Pancreas (tissue), 10 donors: ENCODE data around the gene SUPV3L1. TPM values are rescaled to one million over a fixed set of nuclear protein-coding genes. Genes with fewer than 3 reads are reported as not detected.

Experiments
- ATAC-seq, 4 donors: fragments of 200-7000 bp; cut with Tn5 transposase; one replicate each; pipeline versions ENCODE4 v1.8.0 to v1.9.1; 2020; ENCODE audit warnings: mild to moderate bottlenecking in 4 of 4, moderate library complexity in 4 of 4
- DNase-seq, 6 donors: peaks; one replicate each; pipeline ENCODE4 v3.0.0-alpha.2; 2020
- FAIRE-seq: peaks from 2 replicates; lab custom pipeline; 2012; peaks lifted over from hg19 to GRCh38; lab: Jason Lieb, UNC
- H3K27ac ChIP-seq, 4 donors: fragments of 200-600 bp; sonication (generic); 1 replicate in 3 of 4; 2 replicates in 1 of 4; pipeline versions ENCODE4 v1.5.0 to v1.8.0; 2020
- H3K27me3 ChIP-seq, 4 donors: fragments of 200-600 bp; one replicate each; pipeline ENCODE4 v1.8.0; 2021
- H3K36me3 ChIP-seq, 3 donors: fragments of 200-600 bp; sonication (generic) in 1 of 3; one replicate each; pipeline versions ENCODE4 v1.5.0 to v1.8.0; 2020 to 2021
- H3K4me1 ChIP-seq, 3 donors: fragments of 200-600 bp; one replicate each; pipeline ENCODE4 v1.8.0; 2021
- H3K4me3 ChIP-seq, 4 donors: fragments of 200-600 bp; sonication (generic) in 2 of 4; one replicate each; pipeline versions ENCODE4 v1.5.0 to v1.8.0; 2020 to 2021
- H3K9me3 ChIP-seq, 4 donors: fragments of 200-600 bp; one replicate each; pipeline ENCODE4 v1.8.0; 2021
- CTCF ChIP-seq, 4 donors: fragments of 200-600 bp; sonication (generic) in 3 of 4; IDR thresholded peaks; one replicate each; pipeline versions ENCODE4 v1.5.0 to v1.8.0; 2021; ENCODE audit warnings: antibody characterized with exemption in 4 of 4
- WGBS, 2 donors: extraction: QIAGEN DNeasy Blood & Tissue Kit; methylation state at CpG; one replicate each; pipeline ENCODE4 v1.1.7; 2013; 5-methylcytosine and 5-hydroxymethylcytosine counted together
- intact Hi-C, 3 donors: fragments of 100-400 bp; cut with DNase I; formaldehyde crosslinking; loops; one replicate each; pipeline versions ENCODE4 v1.11.1 to v1.14.2; 2022
- polyA plus RNA-seq, 2 donors: library from polyadenylated mRNA; stranded (reverse); fragments of 200-250 nt; gene quantifications; one replicate each; pipeline ENCODE4 v1.2.3, GENCODE V29; 2013
- total RNA-seq, 6 donors: library from RNA; stranded (reverse); fragmentation: NEBNext Ultra II Directional in 4 of 6; extraction: Animal tissue kit (Norgen Biotek cat#: 25700) in 4 of 6; gene quantifications; one replicate each; pipeline versions ENCODE4 v1.2.1 to v1.2.4, GENCODE V29; 2021 to 2023
- donor health status: healthy with polysubstance abuse.
- donor health status: DM: no; HTN: no; CAD: no; lungs with moderate emphysema.
- donor health status: DM: no; HTN: no; CAD: no.
- donor health status: control.
- donor health status: control.
- donor health status: Bipolar disorder and iron deficiency.
- donor health status: DM: yes; HTN: yes; CAD: no.
- donor health status: DM: no; HTN: no; CAD: no.
- donor health status: DM: no; HTN: no; CAD: no.
- donor health status: DM: yes; HTN: yes; CAD: no.

The SUPV3L1 gene
- total and polyA plus RNA-seq, 8 donors = 8.6 to 78.1 (median 14.5) TPM

- Histone ChIP-seq H3K9me3 (no peaks in the 10 kb centered on the region), H3K36me3 (no peaks in the 10 kb centered on the region), H3K27ac (no peak overlapping the region), H3K4me3 (no peak overlapping the region), H3K27me3 (no peaks in the 10 kb centered on the region), H3K4me1 (no peaks in the 10 kb centered on the region)
- intact Hi-C loops = loop anchor here in 1 of 3 donors (10.0 kb wide), 1 partner anchor 153 kb away; no protein-coding TSS in a partner anchor
- DNase-seq (no peak), ATAC-seq (no peak), FAIRE-seq (no peak)
- WGBS, 2 donors = 73 to 79% methylated on average over 7 of the region's 7 CpGs
- no peak for TF ChIP-seq CTCF (IDR thresholded peaks at IDR 0.05)
Observed at GRCh38 chr10:69241575-69241974, 61.5 kb downstream of the SUPV3L1 start.

GRCh38 chr10:69242040-69242851 lies 62.2 kb downstream of the SUPV3L1 start:
- Histone ChIP-seq H3K4me3 (no peak overlapping the region), H3K27ac (no peak overlapping the region), H3K36me3 (no peaks in the 10 kb centered on the region), H3K27me3 (no peaks in the 10 kb centered on the region), H3K4me1 (no peaks in the 10 kb centered on the region), H3K9me3 (no peaks in the 10 kb centered on the region)
- no peak for TF ChIP-seq CTCF (IDR thresholded peaks at IDR 0.05)
- intact Hi-C loops = loop anchor here in 1 of 3 donors (10.0 kb wide), 1 partner anchor 153 kb away; no protein-coding TSS in a partner anchor
- no peak for DNase-seq
- FAIRE-seq = no peak
- no peak for ATAC-seq
- 63 to 76% methylated on average over 11 of the region's 11 CpGs for WGBS, 2 donors

GRCh38 chr10:69242852-69243212 lies 62.8 kb downstream of the SUPV3L1 start:
- Histone ChIP-seq H3K4me1 (no peaks in the 10 kb centered on the region), H3K4me3 (no peak overlapping the region), H3K27me3 (no peaks in the 10 kb centered on the region), H3K36me3 (no peaks in the 10 kb centered on the region), H3K9me3 (no peaks in the 10 kb centered on the region), H3K27ac (no peak overlapping the region)
- intact Hi-C loops = loop anchor here in 1 of 3 donors (10.0 kb wide), 1 partner anchor 152 kb away; no protein-coding TSS in a partner anchor
- TF ChIP-seq CTCF (IDR thresholded peaks at IDR 0.05) = no peak
- DNase-seq = no peak
- WGBS, 2 donors = 77 to 83% methylated on average over 5 of the region's 5 CpGs
- FAIRE-seq = no peak
- no peak for ATAC-seq

GRCh38 chr10:69243817-69244216 lies 63.8 kb downstream of the SUPV3L1 start:
- intact Hi-C loops = loop anchor here in 1 of 3 donors (10.0 kb wide), 1 partner anchor 151 kb away; no protein-coding TSS in a partner anchor
- no peaks in the 10 kb centered on the region for H3K36me3 ChIP-seq

More at GRCh38 chr10:69243817-69244216, 63.8 kb downstream of the SUPV3L1 start:
- ATAC-seq (no peak), DNase-seq (no peak), FAIRE-seq (no peak)
- Histone ChIP-seq H3K27me3 (no peaks in the 10 kb centered on the region), H3K27ac (no peak overlapping the region), H3K4me3 (no peak overlapping the region), H3K9me3 (no peaks in the 10 kb centered on the region), H3K4me1 (no peaks in the 10 kb centered on the region)
- 68 to 84% methylated on average over 10 of the region's 10 CpGs for WGBS, 2 donors
- no peak for TF ChIP-seq CTCF (IDR thresholded peaks at IDR 0.05)
